HEK293 (cell line): ENCODE data around the gene MRPS27.

ENCODE experiments used
- CTCF ChIA-PET: fragments of 350-600 bp; formaldehyde crosslinking; extraction: SDS; loops from one replicate; lab custom pipeline; 2021; ENCODE audit warnings: antibody characterized with exemption; lab: Yijun Ruan, JAX
- POLR2A ChIA-PET: fragments of 300-600 bp; formaldehyde crosslinking; extraction: SDS; loops from one replicate; lab custom pipeline; 2020; ENCODE audit warnings: antibody characterized with exemption, inconsistent platforms; lab: Yijun Ruan, JAX
- H3K27ac ChIP-seq: fragments of 200-500 bp; sonication (Bioruptor generic); 2 replicates; pipeline ENCODE4 v1.5.1; 2014; ENCODE audit warnings: low read depth, low read length, control low read depth, inconsistent platforms; ENCODE audit errors: extremely low read depth
- H3K36me3 ChIP-seq, 2 experiments: fragments of 200-500 bp in 1 of 2; sonication (Bioruptor generic) in 1 of 2; 1 replicate in 1 of 2; 2 replicates in 1 of 2; pipeline ENCODE4 v1.5.1; 2014 to 2017; ENCODE audit warnings: inconsistent platforms in 2 of 2, low read length in 2 of 2; ENCODE audit not compliant: control insufficient read depth in 2 of 2, insufficient read depth in 1 of 2
- H3K4me1 ChIP-seq: fragments of 200-500 bp; sonication (Bioruptor generic); 2 replicates; pipeline ENCODE4 v1.5.1; 2014; ENCODE audit warnings: mild to moderate bottlenecking, low read length, inconsistent platforms; ENCODE audit not compliant: control insufficient read depth, insufficient read depth
- H3K4me3 ChIP-seq: 2 replicates; pipeline ENCODE4 v1.5.1; 2011; ENCODE audit warnings: low read depth, mild to moderate bottlenecking, control low read depth, low read length, moderate library complexity
- H3K9me3 ChIP-seq: fragments of 200-500 bp; sonication (Bioruptor generic); 2 replicates; pipeline ENCODE4 v1.5.1; 2014; ENCODE audit warnings: low read depth, low read length, inconsistent platforms; ENCODE audit not compliant: control insufficient read depth, insufficient read depth
- ATF2 ChIP-seq: fragments of 450-650 bp; formaldehyde crosslinking; IDR thresholded peaks from 2 replicates; pipeline ENCODE4 v1.5.1; 2016; ENCODE audit warnings: missing biosample characterization, missing genetic modification characterization, low read depth
- GFI1B ChIP-seq: fragments of 450-650 bp; formaldehyde crosslinking; IDR thresholded peaks from 2 replicates; pipeline ENCODE4 v1.5.1; 2016; ENCODE audit warnings: missing biosample characterization, missing genetic modification characterization
- GLI4 ChIP-seq: fragments of 450-650 bp; formaldehyde crosslinking; IDR thresholded peaks from 2 replicates; pipeline ENCODE4 v1.5.1; 2016; ENCODE audit warnings: missing biosample characterization, missing genetic modification characterization
- SALL2 ChIP-seq: fragments of 450-650 bp; formaldehyde crosslinking; IDR thresholded peaks from 2 replicates; pipeline ENCODE4 v1.5.0; 2017; ENCODE audit warnings: missing biosample characterization, mild to moderate bottlenecking, missing genetic modification characterization, borderline replicate concordance
- WT1 ChIP-seq: fragments of 450-650 bp; formaldehyde crosslinking; IDR thresholded peaks from 2 replicates; pipeline ENCODE4 v1.5.1; 2016; ENCODE audit warnings: missing biosample characterization, missing genetic modification characterization
- ZBTB1 ChIP-seq: fragments of 450-650 bp; formaldehyde crosslinking; IDR thresholded peaks from 2 replicates; pipeline ENCODE4 v1.5.1; 2016; ENCODE audit warnings: missing biosample characterization, missing genetic modification characterization
- ZBTB21 ChIP-seq: fragments of 450-650 bp; formaldehyde crosslinking; IDR thresholded peaks from 2 replicates; pipeline ENCODE4 v1.5.1; 2017; ENCODE audit warnings: missing biosample characterization, missing genetic modification characterization
- ZNF184 ChIP-seq: fragments of 450-650 bp; IDR thresholded peaks from 2 replicates; pipeline ENCODE4 v1.5.1; 2018; ENCODE audit warnings: missing biosample characterization, mild to moderate bottlenecking, missing genetic modification characterization
- ZNF274 ChIP-seq, 2 experiments: fragments of 200-500 bp in 1 of 2; fragments of 450-650 bp in 1 of 2; sonication (Bioruptor generic) in 1 of 2; formaldehyde crosslinking in 1 of 2; IDR thresholded peaks; 2 replicates each; pipeline versions ENCODE4 v1.5.1 to v1.6.1; 2014 to 2016; ENCODE audit warnings: borderline replicate concordance in 1 of 2, inconsistent platforms in 1 of 2, low read length in 1 of 2, missing biosample characterization in 1 of 2, missing genetic modification characterization in 1 of 2
- ZNF280C ChIP-seq: fragments of 450-650 bp; formaldehyde crosslinking; IDR thresholded peaks from 2 replicates; pipeline ENCODE4 v1.5.1; 2016; ENCODE audit warnings: missing biosample characterization, missing genetic modification characterization
- ZNF335 ChIP-seq: fragments of 450-650 bp; formaldehyde crosslinking; conservative IDR thresholded peaks from 2 replicates; pipeline ENCODE4 v1.5.1; 2016; ENCODE audit warnings: missing biosample characterization, missing genetic modification characterization
- ZNF362 ChIP-seq: fragments of 450-650 bp; formaldehyde crosslinking; IDR thresholded peaks from 2 replicates; pipeline ENCODE4 v1.5.1; 2016; ENCODE audit warnings: missing biosample characterization, missing genetic modification characterization
- ZNF391 ChIP-seq: fragments of 450-650 bp; formaldehyde crosslinking; IDR thresholded peaks from 2 replicates; pipeline ENCODE4 v1.5.1; 2016; ENCODE audit warnings: low read depth, missing biosample characterization, missing genetic modification characterization, borderline replicate concordance
- ZNF423 ChIP-seq: fragments of 450-650 bp; formaldehyde crosslinking; IDR thresholded peaks from 2 replicates; pipeline ENCODE4 v1.5.1; 2016; ENCODE audit warnings: missing biosample characterization, missing genetic modification characterization
- ZNF514 ChIP-seq: fragments of 450-650 bp; formaldehyde crosslinking; IDR thresholded peaks from 2 replicates; pipeline ENCODE4 v1.5.1; 2016; ENCODE audit warnings: missing biosample characterization, missing genetic modification characterization
- ZNF639 ChIP-seq: fragments of 450-650 bp; formaldehyde crosslinking; IDR thresholded peaks from 2 replicates; pipeline ENCODE4 v1.5.1; 2016; ENCODE audit warnings: missing biosample characterization, missing genetic modification characterization
- ZNF670 ChIP-seq: fragments of 450-650 bp; formaldehyde crosslinking; IDR thresholded peaks from 2 replicates; pipeline ENCODE4 v1.5.1; 2016; ENCODE audit warnings: missing biosample characterization, missing genetic modification characterization, low read depth
- ZSCAN30 ChIP-seq: fragments of 450-650 bp; IDR thresholded peaks from 2 replicates; pipeline ENCODE4 v1.5.1; 2018; ENCODE audit warnings: missing biosample characterization, mild to moderate bottlenecking, missing genetic modification characterization, moderate library complexity

Gene MRPS27

GRCh38 chr5:72194846-72195245 lies 125.2 kb downstream of the MRPS27 start:
- POLR2A ChIA-PET, result no interaction called here

GRCh38 chr5:72191404-72191803 lies 128.6 kb downstream of the MRPS27 start:
- CTCF ChIA-PET, result no interaction called here
- Histone ChIP-seq H3K4me3 (no peak overlapping the region), H3K36me3 (peaks cover 0 to 42% of the 10 kb centered on the region in 2 experiments; a peak in 2 of 3 replicates), H3K9me3 (no peaks in the 10 kb centered on the region), H3K4me1 (no peaks in the 10 kb centered on the region), H3K27ac (no peak overlapping the region)
- POLR2A ChIA-PET, result no interaction called here
- TF ChIP-seq ZNF639 (tag by site-specific recombination) (no peak), ZNF184 (no peak), ZNF335 (tag by site-specific recombination) (no peak)

More at GRCh38 chr5:72194846-72195245, 125.2 kb downstream of the MRPS27 start:
- H3K27ac ChIP-seq, result no peak overlapping the region
- no peaks in the 10 kb centered on the region for H3K9me3 ChIP-seq
- H3K4me1 ChIP-seq, result no peaks in the 10 kb centered on the region
- CTCF ChIA-PET, result interaction anchor here (0.6 kb wide), 1 partner anchor 76 kb away, joined by 3 read pairs; no protein-coding TSS in a partner anchor
- H3K36me3 ChIP-seq, result peaks cover 0 to 46% of the 10 kb centered on the region in 2 experiments
- H3K4me3 ChIP-seq, result no peak overlapping the region
- no peak for TF ChIP-seq ZBTB21 (tag by site-specific recombination)
- no peak for TF ChIP-seq ZNF670
- no peak for TF ChIP-seq ZNF274 (IDR thresholded peaks at IDR 0.05; ENCODE audit: low read length)
- TF ChIP-seq ZNF274 (tag by site-specific recombination; IDR thresholded peaks at IDR 0.05; ENCODE audit: borderline replicate concordance), result no peak
- no peak for TF ChIP-seq ZNF362
- TF ChIP-seq ZNF391 (tag by site-specific recombination), result no peak
- TF ChIP-seq ZNF514 (tag by site-specific recombination), result no peak
- no peak for TF ChIP-seq ZSCAN30
- TF ChIP-seq SALL2 (tag by site-specific recombination), result no peak
- no peak for TF ChIP-seq GLI4 (tag by site-specific recombination)
- no peak for TF ChIP-seq ZNF280C (tag by site-specific recombination)
- no peak for TF ChIP-seq WT1 (tag by site-specific recombination)
- TF ChIP-seq ZNF423, result no peak
- no peak for TF ChIP-seq GFI1B (tag by site-specific recombination)
- no peak for TF ChIP-seq ZBTB1 (tag by site-specific recombination)
- no peak for TF ChIP-seq ATF2
- TF ChIP-seq, all 188 proteins: peak for 0
